ENCODE measurements around the gene UBR3. TPM values are rescaled to one million over a fixed set of nuclear protein-coding genes. Genes with fewer than 3 reads are reported as not detected.

The UBR3 gene
- total RNA-seq, 4 donors from 2014 or later: 101 to 192 (median 114) TPM

DNA sequence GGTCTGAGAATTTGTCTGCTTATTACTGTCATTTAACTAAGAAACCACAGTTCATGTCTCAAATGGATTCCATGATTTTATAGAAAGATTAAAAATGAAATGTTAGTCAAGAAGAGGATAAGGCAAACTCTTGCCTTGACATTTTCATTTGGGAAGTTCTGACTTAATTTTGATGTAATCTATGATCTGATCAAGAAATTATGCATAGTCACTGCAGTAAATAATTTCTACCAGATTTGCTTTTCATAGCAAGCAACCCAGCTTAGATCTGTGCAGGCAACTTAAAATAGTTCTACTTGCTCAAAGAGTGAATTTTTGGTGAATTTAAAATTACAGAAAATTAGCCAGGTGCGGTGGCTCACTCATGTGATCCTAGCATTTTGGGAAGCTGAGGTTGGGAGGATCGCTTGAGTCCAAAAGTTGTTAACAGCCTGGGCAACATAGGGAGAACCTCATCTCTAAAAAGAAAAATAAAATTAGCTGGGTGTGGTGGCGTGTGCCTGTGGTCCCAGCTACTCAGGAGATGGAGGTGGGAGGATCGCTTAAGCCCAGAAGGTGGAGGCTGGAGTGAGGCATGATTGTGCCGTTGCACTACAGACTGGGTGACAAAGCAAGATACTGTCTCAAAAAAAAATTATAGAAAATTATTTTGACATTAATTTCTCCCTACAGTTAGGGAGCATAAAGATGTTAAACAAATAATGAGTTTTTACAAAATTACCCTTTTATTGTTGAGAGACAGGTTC is 192.0 kb downstream of the UBR3 start:
- Histone ChIP-seq H3K27me3 (no peaks in the 10 kb centered on the region), H3K9me3 (no peaks in the 10 kb centered on the region), H3K4me1 (no peaks in the 10 kb centered on the region), H3K36me3 (no peaks in the 10 kb centered on the region), H3K4me3 (replicated peaks in 1 of 3) (no peak overlapping the region), H3K27ac (no peak overlapping the region)
- no peak for TF ChIP-seq POLR2A (IDR thresholded peaks at IDR 0.05)
- TF ChIP-seq, protein P1, sequence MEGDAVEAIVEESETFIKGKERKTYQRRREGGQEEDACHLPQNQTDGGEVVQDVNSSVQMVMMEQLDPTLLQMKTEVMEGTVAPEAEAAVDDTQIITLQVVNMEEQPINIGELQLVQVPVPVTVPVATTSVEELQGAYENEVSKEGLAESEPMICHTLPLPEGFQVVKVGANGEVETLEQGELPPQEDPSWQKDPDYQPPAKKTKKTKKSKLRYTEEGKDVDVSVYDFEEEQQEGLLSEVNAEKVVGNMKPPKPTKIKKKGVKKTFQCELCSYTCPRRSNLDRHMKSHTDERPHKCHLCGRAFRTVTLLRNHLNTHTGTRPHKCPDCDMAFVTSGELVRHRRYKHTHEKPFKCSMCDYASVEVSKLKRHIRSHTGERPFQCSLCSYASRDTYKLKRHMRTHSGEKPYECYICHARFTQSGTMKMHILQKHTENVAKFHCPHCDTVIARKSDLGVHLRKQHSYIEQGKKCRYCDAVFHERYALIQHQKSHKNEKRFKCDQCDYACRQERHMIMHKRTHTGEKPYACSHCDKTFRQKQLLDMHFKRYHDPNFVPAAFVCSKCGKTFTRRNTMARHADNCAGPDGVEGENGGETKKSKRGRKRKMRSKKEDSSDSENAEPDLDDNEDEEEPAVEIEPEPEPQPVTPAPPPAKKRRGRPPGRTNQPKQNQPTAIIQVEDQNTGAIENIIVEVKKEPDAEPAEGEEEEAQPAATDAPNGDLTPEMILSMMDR (IDR thresholded peaks at IDR 0.05): no peak
- intact Hi-C loops (cut with DNase I): no loop called here
- 88 to 99% methylated on average over 5 of the region's 5 CpGs for WGBS, 2 donors
- no peak for DNase-seq

DNA sequence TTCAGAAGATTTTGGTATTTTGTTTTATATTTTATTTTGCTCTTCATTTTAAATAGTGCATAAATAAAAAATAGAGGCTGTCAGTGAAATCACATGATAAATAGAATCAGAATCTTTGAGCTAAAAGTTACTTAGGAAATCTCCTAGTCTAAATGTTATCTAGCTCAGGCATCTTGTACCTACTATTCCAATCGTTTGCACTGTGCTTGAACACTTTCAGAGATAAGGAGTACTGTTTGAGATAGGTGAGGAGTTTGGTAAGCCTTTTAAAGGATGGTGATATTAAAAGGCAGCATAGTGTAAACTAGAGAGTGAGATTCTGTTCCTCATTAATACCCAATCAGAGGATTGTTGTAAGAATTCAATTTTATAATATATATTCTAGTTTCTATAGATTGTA is 193.5 kb downstream of the UBR3 start:
- Histone ChIP-seq H3K4me1 (no peaks in the 10 kb centered on the region), H3K27me3 (no peaks in the 10 kb centered on the region), H3K27ac (no peak overlapping the region), H3K9me3 (no peaks in the 10 kb centered on the region), H3K4me3 (replicated peaks in 1 of 3) (no peak overlapping the region), H3K36me3 (no peaks in the 10 kb centered on the region)
- TF ChIP-seq, protein P1 (IDR thresholded peaks at IDR 0.05): no peak
- TF ChIP-seq POLR2A (IDR thresholded peaks at IDR 0.05): no peak
- no peak for DNase-seq
- 45 to 50% methylated on average over 1 of the region's 1 CpG for WGBS, 2 donors
- intact Hi-C loops (cut with DNase I): no loop called here

DNA sequence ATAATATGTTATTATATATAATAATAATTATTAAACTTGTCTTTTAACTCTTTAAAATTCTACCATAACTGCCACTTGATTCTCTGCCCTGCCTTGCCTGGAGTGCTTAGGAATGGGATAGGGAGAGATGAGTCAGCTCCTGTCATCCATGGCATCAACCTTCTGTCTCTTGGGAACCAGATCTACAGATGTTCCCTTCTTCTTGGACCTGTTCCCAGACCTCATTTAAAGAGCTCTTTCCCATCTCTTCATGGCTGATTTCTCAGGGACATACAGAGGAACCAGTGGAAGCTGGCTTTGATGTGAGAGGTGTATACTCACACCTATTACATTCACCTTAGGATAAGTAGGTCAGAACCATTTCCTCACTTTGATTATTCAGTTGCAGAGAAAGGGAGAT is 195.4 kb downstream of the UBR3 start:
- H3K4me3 ChIP-seq (replicated peaks in 1 of 3): no peak overlapping the region
- TF ChIP-seq POLR2A (IDR thresholded peaks at IDR 0.05): no peak
- TF ChIP-seq, protein P1 (IDR thresholded peaks at IDR 0.05): no peak
- H3K36me3 ChIP-seq: no peaks in the 10 kb centered on the region
- DNase-seq: no peak
- no peak overlapping the region for H3K27ac ChIP-seq
- H3K27me3 ChIP-seq: no peaks in the 10 kb centered on the region
- intact Hi-C loops (cut with DNase I): no loop called here
- no peaks in the 10 kb centered on the region for H3K4me1 ChIP-seq
- H3K9me3 ChIP-seq: no peaks in the 10 kb centered on the region

DNA sequence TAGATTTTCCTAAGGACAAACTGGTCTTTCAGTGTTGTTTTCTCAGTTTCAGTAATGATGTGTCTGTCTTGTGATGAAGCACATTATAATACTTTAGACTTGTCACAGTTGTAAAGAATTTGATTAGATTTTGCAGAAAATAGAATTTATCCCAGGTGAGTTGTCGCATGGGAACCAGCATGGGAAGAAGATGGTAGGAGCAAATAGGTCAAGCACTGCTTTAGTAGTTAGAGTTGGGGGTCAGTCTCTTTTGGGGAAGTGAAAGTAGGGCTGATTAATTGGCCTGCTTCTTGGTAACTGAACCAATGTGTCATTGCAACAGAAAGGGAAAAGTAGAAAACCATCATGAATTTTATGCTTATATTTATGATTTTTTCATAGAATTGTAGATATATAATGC is 197.5 kb downstream of the UBR3 start:
- intact Hi-C loops (cut with DNase I): no loop called here
- 96 to 100% methylated on average over 1 of the region's 1 CpG for WGBS, 2 donors

DNA sequence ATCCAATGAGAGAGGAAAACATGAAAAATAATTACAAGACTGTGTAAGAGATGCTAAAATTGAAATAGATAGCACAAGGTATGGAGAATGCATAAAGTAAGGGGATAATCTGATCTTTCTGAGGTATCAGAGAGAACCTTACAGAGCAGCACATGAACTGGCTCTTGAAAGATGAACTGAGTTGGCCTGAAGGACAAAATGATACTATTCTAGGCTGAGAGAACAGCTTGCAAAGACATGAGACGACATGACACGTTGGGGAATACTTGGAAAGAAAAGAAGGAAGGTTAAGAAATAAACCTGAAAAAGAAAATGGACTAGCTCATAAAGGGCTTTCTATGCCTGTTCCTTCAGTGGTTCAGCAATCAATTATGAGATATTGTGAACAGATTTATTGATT is 198.0 kb downstream of the UBR3 start:
- Histone ChIP-seq H3K36me3 (peaks cover 0 to 3% of the 10 kb centered on the region in 2 donors), H3K27me3 (no peaks in the 10 kb centered on the region), H3K4me1 (no peaks in the 10 kb centered on the region), H3K27ac (no peak overlapping the region), H3K4me3 (replicated peaks in 1 of 3) (no peak overlapping the region), H3K9me3 (no peaks in the 10 kb centered on the region)
- TF ChIP-seq POLR2A (IDR thresholded peaks at IDR 0.05): no peak
- TF ChIP-seq, protein P1 (IDR thresholded peaks at IDR 0.05): no peak
- 93 to 96% methylated on average over 2 of the region's 2 CpGs for WGBS, 2 donors
- intact Hi-C loops (cut with DNase I): no loop called here
- no peak for DNase-seq

More for the DNA sequence above, 197.5 kb downstream of the UBR3 start:
- Histone ChIP-seq H3K27me3 (no peaks in the 10 kb centered on the region), H3K27ac (no peak overlapping the region), H3K4me1 (no peaks in the 10 kb centered on the region), H3K4me3 (replicated peaks in 1 of 3) (no peak overlapping the region), H3K9me3 (no peaks in the 10 kb centered on the region), H3K36me3 (peaks cover 0 to 3% of the 10 kb centered on the region in 2 donors)
- no peak for TF ChIP-seq POLR2A (IDR thresholded peaks at IDR 0.05)
- TF ChIP-seq, protein P1 (IDR thresholded peaks at IDR 0.05): no peak
- no peak for DNase-seq
